Ishikawa (cell line): Measurements from ENCODE around the gene LEMD2.

Experiments used
- EP300 ChIP-seq: IDR thresholded peaks from 2 replicates; pipeline ENCODE4 v1.6.1; 2012; ENCODE audit warnings: borderline replicate concordance
- RAD21 ChIP-seq: IDR thresholded peaks from 2 replicates; pipeline ENCODE4 v1.6.1; 2012; ENCODE audit warnings: low read depth
- TAF1 ChIP-seq: IDR thresholded peaks from 2 replicates; pipeline ENCODE4 v1.6.1; 2012; ENCODE audit warnings: low read depth, mild to moderate bottlenecking
- YY1 ChIP-seq: IDR thresholded peaks from 2 replicates; pipeline ENCODE4 v1.6.1; 2012; ENCODE audit warnings: low read depth

DNA sequence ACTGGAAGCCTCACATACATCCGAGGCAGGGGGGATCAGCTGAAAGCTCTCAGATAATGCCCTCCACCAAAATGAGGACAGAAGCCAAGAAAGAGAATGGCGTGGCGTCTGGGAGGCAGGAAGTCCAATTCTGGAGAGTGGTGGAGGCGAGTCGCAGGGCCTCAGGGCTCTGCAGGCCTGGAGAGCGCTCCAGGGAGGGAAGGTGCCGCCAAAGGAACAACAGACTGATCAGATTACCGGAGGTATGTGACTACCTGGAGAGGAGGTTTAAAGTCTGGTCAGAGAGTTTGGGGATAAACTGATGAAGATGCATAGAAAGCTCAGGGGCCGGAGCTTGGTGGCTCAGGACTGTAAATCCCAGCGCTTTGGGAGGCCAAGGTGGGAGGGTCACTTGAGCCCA lies 31.0 kb downstream of the LEMD2 start:
- TF ChIP-seq RAD21 (no peak), TAF1 (no peak), EP300 (peak; percentile 94), YY1 (no peak)
